Bronchial epithelial cell (primary cell): Measurements from ENCODE around the gene OR7C2. TPM values are rescaled to one million over a fixed set of nuclear protein-coding genes. Genes with fewer than 3 reads are reported as not detected.

ENCODE experiments used
- DNase-seq: peaks from one replicate; pipeline ENCODE4 v3.0.0-alpha.2; 2010; ENCODE audit warnings: low read depth
- FAIRE-seq: peaks from 2 replicates; lab custom pipeline; 2011; peaks lifted over from hg19 to GRCh38; lab: Jason Lieb, UNC
- H3K27me3 ChIP-seq: 2 replicates; pipeline ENCODE4 v1.5.1; 2011; ENCODE audit warnings: low read length; ENCODE audit not compliant: control insufficient read depth, insufficient read depth
- H3K36me3 ChIP-seq: 2 replicates; pipeline ENCODE4 v1.5.1; 2011; ENCODE audit warnings: low read length; ENCODE audit not compliant: control insufficient read depth, insufficient read depth
- H3K4me3 ChIP-seq: 2 replicates; pipeline ENCODE4 v1.5.1; 2011; ENCODE audit warnings: mild to moderate bottlenecking, low read depth, low read length, control low read depth
- CTCF ChIP-seq: IDR thresholded peaks from 2 replicates; pipeline ENCODE4 v1.5.1; 2011; ENCODE audit warnings: mild to moderate bottlenecking, moderate library complexity, low read length, control low read depth, inconsistent platforms; ENCODE audit not compliant: insufficient read depth, severe bottlenecking
- total RNA-seq: library from RNA; depleted of rRNA; stranded (reverse); fragments of >200 nt; gene quantifications from 2 replicates; pipeline ENCODE4 v1.2.1, GENCODE V29; 2014

OR7C2 gene
- total RNA-seq, 1 donor from 2014 or later = not detected

- Histone ChIP-seq H3K27me3 (no peaks in the 10 kb centered on the region), H3K4me3 (no peak overlapping the region), H3K36me3 (no peaks in the 10 kb centered on the region)
- no peak for TF ChIP-seq CTCF
- DNase-seq = no peak
- FAIRE-seq = no peak
These were observed 12.9 kb downstream of the OR7C2 start for GRCh38 chr19:14954071-14954655.

GRCh38 chr19:14957464-14957863, 16.2 kb downstream of the OR7C2 start:
- FAIRE-seq = no peak
- Histone ChIP-seq H3K4me3 (no peak overlapping the region), H3K27me3 (no peaks in the 10 kb centered on the region), H3K36me3 (no peaks in the 10 kb centered on the region)
- no peak for DNase-seq
- no peak for TF ChIP-seq CTCF

GRCh38 chr19:14959263-14959662, 18.0 kb downstream of the OR7C2 start:
- H3K27me3 ChIP-seq = no peaks in the 10 kb centered on the region
- FAIRE-seq (no peak), DNase-seq (no peak)
- H3K4me3 ChIP-seq = no peak overlapping the region
- H3K36me3 ChIP-seq = no peaks in the 10 kb centered on the region
- no peak for TF ChIP-seq CTCF

- Histone ChIP-seq H3K27me3 (no peaks in the 10 kb centered on the region), H3K36me3 (no peaks in the 10 kb centered on the region), H3K4me3 (no peak overlapping the region)
- FAIRE-seq (no peak), DNase-seq (no peak)
- TF ChIP-seq CTCF = no peak
These were observed 20.8 kb downstream of the OR7C2 start for GRCh38 chr19:14961956-14962685.

- H3K36me3 ChIP-seq = no peaks in the 10 kb centered on the region
- TF ChIP-seq CTCF = no peak
- no peak overlapping the region for H3K4me3 ChIP-seq
- FAIRE-seq = no peak
- DNase-seq = no peak
- H3K27me3 ChIP-seq = no peaks in the 10 kb centered on the region
These were observed 27.0 kb downstream of the OR7C2 start for GRCh38 chr19:14968247-14968646.
